HG03521 (cell line): ENCODE data around the gene ME2.
"Not testable (repeated sequence)": the region's sequence is repeated elsewhere in the genome, so short reads cannot be mapped to it uniquely, and the experiment has no call there.

Source experiments
- ATAC-seq: cut with Tn5 transposase; IDR thresholded peaks from one replicate; pipeline ENCODE4 v1.9.1; 2021; ENCODE audit warnings: mild to moderate bottlenecking, moderate library complexity; ENCODE audit not compliant: unreplicated experiment

The ME2 gene

DNA sequence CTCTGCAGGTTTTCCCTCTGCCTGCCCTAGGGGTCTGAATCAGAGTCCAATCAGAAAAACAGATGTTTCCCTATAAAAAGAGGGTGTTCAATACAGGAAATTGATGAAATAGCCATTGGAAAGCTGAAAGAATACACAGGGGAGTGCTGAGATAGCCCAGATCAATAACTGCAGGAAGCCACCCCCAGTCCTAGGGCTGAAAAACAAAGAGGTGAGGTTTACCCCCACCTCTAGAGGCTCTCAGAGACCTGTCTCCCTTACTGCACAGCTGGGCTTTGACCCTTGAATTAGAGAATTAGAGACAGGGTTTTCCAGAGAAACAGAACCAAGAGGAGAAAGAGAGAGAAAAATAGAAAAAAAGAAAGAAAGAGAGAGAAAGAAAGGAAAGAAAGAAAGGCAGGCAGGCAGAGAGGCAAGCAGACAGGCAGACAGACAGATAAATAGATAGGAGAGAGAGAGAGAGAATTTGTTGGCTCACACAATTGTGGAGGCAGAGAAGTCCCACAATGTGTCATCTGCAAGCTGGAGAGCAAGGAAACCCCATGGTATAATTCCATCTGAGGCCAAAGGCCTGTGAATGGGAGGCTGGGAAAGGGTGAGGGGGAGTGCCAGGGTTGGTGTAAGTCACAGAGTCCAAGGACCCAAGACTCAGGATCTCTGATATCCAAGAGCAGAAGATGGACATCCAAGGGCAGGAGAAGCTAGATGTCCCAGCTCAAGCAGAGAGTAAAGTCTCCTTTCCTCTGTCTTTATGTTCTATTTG is 18.9 kb upstream of the ME2 start:
- no peak for ATAC-seq

DNA sequence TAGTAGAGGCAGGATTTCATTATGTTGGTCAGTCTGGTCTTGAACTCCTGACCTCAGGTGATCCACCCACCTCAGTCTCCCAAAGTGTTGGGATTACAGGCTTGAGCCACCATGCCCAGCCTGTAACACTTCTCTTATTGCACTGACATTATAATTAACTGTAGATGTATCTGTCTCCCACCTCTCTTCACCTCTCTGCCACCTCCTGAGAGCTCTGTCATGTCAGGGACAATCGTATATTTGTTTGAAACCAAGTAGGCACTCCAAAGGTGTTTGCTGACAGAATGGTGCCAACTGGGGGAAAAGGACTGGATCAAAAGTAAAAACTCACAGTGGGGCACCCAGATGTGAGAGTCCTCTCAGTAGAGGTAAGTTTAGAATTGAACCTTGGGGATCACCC is 17.3 kb upstream of the ME2 start:
- ATAC-seq, result no peak

DNA sequence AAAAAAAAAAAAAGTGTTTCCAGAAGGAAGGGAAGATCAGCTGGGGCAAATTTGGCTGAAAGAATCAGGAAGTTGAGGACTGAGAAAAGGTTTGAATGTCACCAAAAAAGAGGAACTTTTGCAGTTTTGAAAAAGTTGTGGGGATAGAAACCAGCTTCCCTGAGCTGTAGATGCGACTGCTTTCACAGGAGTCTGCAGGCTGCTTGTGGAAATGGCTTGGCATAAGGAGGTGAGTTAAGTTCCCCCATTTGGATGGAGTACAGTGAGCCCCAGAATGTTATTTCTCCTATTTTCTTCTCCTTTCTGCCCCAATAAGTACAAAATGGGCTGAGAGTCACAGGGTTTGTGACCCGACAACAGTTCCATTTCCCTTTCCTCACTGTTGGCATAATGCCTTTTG is 16.5 kb upstream of the ME2 start:
- ATAC-seq, result no peak

DNA sequence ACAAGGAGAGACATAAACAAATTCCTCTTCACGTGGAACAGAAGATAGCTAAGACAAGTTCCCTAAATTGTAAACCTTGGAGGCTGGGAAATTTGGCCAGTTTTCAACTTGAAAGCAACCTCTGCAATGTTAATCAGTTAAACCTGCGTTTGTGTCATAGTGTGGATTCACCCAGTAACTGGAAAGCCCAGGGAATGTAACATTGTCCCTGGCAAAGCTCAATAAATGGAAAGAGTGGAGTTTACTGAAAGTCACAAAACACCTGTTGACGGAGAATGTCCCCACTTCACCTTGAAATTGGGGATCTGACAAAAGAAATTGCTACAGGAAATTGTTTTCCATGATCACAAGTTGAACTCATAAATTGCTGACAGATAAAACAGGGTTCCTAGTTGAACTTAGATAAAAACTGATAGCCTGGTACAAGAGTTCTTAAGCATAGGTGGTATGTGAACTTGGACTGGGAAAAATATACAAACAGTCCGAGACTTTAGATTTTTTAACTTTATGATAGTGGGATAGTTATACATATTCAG is 15.0 kb upstream of the ME2 start:
- no peak for ATAC-seq

DNA sequence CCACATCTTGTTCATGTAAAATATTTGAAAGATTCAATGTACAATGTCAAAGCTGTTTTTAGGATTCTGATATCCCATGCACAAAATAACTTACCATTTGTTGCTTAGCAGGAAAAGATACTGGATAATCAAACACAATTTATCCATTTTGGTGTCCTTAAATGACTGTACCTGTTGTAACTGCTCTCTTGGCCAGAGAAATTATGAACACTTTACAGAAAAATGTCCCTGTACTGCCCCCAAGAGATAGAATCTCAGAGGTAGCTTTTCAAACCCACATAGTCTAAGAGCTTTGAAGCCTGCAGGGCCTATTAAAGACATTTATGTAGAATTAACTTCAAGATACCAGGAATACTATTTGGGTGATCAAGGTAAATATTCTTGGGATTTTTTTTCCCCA is 12.2 kb upstream of the ME2 start:
- no peak for ATAC-seq

DNA sequence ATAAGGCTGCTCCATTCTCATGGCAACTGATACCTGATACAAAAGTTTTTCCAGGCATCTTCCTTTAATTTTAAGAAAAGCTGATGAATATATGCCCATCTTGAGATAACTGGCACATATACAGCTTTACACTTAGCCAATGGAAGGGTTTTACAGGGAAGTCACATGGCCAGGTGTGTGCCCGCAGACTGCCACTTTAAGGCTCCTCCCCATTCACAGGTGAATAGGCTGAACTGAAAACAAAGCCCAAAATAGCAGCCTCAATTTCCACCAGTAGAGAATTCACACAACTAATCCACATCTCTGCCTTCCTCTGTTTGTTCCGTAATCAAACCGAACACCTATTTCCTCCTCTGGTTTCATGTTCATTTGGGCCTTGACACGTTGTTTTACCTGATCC is 9.8 kb upstream of the ME2 start:
- ATAC-seq, result no peak

DNA sequence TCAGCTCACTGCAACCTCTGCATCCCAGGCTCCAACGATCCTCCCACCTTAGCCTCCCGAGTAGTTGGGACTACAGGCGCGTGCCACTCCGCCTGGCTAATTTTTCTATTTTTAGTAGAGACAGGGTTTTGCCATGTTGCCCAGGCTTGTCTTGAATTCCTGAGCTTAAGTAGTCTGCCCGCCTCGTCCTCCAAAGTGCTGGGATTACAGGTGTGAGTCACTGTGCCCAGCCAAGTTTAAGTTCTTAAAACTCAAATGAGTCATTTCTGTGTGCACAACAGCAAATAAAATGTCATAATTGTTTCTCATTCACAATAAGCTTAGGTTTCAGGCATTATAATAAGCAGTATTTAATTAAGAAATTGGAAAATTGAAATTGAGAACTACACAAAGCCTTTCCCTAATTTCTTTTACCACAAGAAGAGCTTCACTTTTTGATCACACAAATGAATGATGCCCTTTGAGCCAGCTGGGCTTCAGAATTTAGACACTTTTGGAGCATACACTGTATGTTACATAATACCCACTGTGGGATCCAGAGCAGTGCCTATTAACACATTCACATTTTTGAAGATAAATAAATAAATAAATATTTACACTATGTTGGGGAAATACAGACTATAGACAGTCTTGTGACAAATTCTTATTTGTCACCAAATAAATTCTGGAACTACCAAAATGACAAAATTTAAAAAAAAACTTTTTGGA is 8.6 kb upstream of the ME2 start:
- no peak for ATAC-seq

DNA sequence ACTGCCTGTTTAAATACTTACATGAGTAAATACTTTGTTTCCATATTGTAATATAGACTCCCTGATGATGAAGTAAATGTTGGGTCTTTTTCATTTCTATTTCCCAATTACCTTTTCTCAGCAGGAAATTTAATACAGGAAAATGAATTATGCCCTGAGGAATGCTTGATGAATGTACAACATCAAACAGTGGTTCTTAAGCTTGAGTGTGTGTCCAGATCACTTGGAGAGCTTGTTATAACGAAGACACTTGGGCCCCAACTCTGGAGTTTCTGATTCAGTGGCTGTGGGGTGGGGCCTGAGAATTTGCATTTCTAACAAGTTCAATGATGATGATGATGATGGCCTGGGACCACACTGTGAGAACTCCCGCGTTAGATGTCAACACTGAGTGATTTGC is 7.1 kb upstream of the ME2 start:
- ATAC-seq, result no peak

DNA sequence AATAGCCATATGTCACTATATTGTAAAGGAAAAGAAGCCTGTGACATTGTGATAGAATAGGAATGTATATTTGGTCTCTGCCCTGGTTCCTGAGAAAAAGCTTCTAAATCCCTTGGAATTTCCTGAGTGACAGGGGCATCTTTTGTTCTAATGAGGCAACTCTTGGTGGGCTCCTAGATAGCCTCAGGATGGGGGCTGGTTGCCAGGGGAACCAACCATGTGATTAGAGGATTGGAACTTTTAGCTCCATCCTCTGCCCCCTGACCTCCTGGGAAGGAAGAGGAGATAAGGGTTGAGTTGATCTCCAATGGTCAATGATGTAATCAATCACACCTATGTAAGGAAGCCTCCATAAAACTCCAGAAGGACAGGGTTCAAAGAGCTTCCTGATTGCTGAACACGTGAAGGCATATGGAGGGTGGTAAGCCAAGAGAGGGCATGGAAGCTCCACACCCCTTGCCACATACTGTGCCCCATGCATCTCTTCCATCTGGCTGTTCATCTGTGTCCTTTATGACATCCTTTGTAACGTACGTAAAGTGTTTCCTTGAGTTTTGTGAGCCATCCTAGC is 2.9 kb upstream of the ME2 start:
- ATAC-seq, result no peak

DNA sequence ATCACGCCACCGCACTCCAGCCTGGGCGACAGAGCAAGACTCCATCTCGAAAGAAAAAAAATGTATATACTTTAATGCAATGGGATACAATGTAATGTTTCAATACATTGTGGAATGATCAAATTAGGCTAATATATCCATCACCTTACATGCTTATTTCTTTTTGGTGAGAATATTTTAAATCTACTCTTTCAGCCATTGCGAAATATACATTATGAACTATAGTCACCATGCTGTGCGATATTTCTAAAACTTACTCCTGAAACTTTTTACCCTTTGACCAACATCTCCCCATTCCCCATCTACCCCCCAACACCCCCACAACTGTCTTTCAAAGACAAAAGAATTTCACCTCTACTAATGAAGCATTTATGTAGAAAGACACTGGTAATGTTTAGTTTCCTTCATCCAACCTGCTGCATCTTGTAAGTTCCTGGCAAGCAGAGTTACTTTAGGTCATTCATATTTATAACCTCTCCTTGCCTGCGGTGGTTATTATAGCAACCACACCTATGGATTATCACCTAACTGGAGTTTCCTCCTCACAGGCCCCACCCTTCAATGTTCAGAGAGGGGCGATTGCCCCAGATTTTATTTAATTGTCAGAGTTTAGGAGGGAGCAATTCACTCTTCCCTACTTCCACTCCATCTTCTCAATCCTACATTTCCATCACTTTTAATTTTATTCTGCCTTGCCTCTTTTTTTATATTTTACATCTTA is 1.2 kb upstream of the ME2 start:
- ATAC-seq, result no peak

DNA sequence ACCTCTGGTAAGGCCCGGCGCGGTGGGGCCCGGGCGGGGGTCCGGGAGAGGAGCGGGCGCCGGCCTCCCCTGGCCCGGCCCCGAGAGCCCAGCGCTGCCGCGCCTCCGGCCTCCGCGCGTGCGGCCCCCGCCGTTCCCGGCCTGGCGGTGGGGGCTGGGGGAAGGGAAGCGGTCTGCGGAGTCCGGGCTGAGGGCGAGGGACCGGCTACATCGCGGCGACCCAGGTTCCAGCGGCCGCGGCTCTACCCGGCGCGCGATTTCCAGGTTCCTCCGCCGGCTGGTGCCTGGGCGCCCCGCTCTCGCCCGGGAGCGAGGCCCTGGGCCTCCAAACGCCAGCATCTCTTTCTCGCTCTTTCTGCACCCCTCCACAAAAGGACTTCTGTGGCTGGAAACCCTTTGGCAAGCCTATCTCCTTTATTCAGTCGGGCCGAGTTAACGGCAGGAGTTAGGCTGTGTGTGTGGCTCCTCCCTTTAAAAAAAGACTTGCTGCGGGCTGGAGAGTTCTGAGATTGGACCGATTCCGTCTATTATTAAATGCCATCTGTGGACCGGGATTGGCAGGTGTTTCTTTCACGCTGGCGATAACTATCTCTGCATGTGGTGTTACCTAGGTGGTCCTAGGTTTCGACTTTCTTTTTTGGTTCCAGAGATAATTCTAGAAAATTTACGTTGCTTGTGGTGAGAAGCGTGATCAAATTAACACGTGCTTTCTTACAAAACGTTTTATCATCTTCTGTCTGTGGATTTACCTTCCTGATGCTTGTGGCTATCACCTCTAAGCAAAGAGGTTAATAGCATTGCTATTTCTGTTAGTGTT is 592 bp downstream of the ME2 start:
- ATAC-seq, result peak; percentile 22

DNA sequence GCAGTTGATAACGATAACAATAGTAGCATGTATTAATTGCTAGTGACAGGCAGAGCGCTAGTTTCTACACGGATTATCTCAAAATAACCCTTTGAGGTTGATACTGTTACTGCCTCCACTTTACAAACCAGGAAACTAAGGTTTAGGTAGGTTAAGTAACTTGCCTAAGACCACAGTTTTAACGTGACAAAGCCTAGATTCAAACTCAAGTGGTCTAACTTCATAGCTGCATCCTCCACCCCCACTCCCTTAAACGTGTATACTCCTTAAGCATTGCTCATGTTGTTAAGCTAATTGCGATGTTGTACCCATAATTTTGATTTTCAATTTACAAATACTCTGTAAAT is 1.2 kb downstream of the ME2 start:
- no peak for ATAC-seq

DNA sequence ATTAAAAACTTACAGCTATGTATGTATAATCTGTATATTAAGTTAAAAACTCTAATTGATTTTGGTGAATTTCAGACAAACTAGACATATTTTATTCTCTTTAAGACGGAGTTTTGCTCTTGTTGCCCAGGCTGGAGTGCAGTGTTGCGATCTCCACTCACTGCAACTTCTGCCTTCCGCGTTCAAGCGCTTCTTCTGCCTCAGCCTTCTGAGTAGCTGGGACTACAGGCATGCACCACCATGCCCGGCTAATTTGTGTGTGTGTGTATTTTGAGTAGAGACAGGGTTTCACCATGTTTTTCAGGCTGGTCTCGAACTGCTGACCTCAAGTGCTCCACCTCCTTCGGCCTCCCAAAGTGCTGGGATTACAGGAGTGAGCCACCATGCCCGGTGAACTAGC is 2.0 kb downstream of the ME2 start:
- ATAC-seq, result not testable (repeated sequence)

DNA sequence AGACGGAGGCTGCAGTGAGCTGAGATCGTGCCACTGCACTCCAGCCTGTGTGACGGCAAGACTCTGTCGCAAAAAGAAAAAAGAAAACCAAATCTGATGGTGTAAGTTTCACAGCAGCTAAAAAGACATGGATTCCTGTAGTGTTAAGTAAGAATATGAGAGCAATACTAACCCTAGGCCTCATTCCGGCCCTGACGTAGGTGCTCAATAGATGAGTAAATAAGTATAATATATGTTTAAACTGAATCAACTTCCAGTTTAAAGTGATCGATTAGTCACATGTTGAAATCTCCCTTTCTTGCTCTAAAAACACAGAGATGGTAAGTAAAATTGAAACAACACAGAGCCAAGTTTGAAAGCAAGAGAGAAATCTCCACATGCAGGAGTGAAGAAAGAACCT is 8.0 kb downstream of the ME2 start:
- ATAC-seq, result no peak

DNA sequence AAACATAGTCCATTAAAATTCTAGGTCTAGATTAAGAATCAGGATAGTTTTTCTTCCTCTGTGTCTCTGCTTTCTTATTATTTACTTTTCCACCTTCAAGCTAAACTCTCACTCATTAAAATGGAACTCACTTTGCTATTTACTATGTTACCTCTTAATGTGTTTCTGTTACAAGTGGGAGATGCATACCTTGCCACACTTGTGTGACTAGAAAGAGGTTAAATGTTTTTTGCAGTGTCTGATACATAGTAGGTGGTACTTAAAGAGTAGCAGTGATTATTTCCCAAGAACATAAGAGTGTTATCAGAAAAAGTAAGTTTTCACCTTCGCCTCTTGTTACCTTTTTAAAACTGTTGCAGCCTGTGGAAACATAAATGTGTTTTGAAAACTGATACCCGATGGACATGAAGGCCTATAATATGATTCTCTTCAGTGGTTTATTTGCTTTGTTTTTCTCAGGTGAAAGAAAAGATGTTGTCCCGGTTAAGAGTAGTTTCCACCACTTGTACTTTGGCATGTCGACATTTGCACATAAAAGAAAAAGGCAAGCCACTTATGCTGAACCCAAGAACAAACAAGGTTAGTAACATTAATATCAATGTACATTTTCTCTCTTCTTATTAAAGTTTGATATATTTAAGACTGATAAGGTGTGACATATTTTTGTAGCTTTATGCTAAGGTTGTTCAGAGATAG is 16.6 kb downstream of the ME2 start:
- no peak for ATAC-seq

DNA sequence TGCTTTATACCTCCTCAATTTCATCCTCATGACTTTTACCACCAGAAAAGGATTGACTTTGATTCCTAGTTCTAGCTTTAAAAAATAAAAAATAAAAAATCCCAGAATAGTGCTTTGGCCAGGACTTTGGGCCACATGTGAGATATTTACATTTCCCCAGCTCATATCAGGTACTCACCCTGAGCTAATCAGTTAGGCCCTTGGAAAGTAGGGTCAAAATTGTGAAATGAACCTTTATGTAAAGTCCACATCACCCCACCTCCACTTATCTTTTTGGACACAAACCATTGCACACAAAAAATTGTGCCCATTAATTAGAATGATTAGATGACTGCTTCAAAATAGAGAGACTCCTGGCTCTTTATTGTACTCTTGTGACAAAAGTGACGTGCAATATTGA is 17.2 kb downstream of the ME2 start:
- no peak for ATAC-seq

DNA sequence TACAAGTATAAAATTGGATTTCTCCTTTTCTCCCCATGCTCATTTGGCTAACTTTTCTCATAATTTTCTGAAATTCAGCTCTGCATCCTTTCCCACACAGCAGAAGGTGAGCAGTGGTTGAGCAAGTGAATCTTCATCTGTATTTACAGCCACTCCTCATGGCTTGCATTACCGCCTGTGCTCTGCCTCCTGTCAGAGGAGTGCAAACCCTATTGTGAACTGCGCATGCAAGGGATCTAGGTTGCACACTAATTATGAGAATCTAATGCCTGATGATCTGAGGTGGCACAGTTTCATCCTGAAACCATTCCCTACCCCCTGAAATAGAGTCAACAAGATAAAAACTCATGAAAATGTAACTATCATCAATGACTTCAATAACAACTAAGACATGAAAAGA is 20.0 kb downstream of the ME2 start:
- no peak for ATAC-seq

DNA sequence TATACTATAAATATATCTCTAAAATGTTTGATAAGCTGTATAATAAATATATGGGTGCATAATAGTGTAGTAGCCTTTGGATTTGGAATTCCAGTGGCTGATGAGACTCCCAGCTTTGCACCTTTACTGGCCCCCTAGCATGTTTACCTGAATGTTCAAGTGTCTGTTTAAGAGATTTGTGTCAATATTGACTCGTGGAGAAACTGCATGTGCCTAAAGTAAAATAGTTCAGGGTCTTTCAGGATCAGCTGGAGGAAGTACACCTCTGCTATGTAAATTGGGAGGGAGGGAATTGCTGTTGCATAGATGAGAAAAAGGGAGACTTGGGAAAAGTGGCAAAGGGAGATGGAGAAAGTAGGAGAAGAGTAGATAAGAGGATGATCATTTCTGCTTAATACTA is 23.9 kb downstream of the ME2 start:
- ATAC-seq, result no peak

DNA sequence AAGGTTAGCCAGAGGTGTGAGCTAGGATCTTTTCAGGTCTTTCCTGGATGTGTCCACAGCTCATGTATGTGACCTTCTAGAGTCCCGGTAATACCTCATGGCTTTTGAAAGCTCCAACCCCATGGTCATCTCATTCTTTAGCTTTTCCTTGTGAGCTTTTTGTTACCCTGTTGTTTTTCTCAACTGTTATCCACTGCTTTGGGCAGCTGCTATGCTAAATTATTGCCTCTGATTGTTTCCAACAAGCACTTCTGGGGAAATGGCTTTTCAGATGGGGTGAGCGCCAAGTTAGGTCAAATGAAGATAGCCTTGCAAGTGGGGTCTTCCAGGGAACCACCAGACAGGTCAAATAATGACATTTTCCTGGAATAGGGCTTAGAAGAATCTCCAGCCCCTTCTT is 27.9 kb downstream of the ME2 start:
- no peak for ATAC-seq

DNA sequence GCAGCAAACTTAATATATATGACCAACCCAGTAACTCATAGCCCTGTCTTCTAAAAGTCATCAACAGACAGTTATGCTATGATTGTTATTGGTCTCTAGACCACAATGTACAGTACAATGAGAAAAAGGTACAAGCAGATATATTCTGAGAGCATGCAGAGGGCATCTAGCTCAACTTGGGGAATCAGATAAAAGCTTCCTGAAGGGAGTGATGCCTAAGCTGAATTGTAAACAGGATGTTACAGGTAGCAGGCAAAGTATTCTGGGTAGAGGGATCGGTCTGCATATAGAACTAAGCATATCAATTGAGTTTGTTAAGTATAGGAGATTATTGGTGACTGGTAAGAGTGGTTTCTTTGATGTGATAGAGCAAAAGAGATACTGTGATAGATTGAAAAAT is 30.3 kb downstream of the ME2 start:
- ATAC-seq, result no peak
